Hematopoietic multipotent progenitor cell treated with erythropoietin and hydrocortisone succinate and interleukin-3 and kit ligand, for 8 days (in vitro differentiated cells): ENCODE data around the gene OR2A12.
"Not testable (repeated sequence)": the region's sequence is repeated elsewhere in the genome, so short reads cannot be mapped to it uniquely, and the experiment has no call there.

ENCODE experiments used
- DNase-seq: peaks from one replicate; pipeline ENCODE4 v3.0.0-alpha.2; 2015

Gene OR2A12

DNA sequence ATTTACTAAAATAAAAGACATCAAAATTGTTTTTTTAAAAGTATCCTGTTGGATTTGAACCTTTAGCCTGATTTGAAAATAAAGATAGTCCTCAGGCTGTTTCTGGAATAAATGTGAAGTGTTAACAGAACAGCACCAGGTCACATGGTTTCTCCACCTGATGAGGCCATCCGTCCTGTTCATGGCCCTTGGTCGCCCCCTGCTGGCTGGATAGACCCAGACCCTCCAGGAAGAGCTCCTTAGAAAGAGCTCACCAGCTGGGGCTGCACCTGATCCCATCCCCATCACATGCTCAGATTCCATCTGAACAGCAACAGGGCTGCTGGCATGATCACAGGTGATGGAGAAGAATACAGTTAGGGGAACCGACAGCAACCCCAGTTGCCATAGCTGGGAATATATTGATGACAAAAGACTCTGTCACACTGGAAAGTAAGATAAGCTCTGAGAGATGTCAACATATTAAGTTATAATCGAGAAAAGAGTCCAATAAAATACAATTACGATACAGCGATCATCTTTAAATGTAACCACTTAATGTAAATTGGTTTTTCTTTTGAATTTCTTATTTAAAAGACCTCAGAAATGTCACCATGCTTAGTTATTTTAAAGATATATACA, 41.7 kb downstream of the OR2A12 start:
- DNase-seq, result peak; percentile 80

GRCh38 chr7:144129601-144130000, 43.5 kb downstream of the OR2A12 start:
- DNase-seq, result not testable (repeated sequence)

GRCh38 chr7:144130730-144131129, 44.7 kb downstream of the OR2A12 start:
- no peak for DNase-seq

DNA sequence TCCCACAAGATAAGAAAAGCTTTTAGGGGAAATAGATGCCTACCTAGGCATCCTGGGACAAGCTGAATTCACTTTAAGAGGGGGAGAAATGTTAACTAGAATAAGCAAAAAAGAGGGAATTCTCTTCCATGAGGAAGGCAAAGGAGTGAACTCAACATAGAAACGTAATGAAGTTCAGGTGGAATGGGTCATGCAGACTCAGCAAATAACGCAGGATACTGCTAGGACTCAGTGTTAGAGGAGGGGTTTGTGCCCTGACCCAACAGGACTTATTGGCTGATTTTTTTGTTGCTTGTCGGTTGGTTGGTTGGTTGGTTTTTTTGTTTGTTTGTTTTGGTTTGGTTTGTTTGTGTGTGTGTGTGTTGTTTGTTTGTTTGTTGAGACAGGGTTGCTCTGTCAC, 46.2 kb downstream of the OR2A12 start:
- DNase-seq, result no peak

- no peak for DNase-seq
Measured at GRCh38 chr7:144133307-144133706, 47.2 kb downstream of the OR2A12 start.

DNA sequence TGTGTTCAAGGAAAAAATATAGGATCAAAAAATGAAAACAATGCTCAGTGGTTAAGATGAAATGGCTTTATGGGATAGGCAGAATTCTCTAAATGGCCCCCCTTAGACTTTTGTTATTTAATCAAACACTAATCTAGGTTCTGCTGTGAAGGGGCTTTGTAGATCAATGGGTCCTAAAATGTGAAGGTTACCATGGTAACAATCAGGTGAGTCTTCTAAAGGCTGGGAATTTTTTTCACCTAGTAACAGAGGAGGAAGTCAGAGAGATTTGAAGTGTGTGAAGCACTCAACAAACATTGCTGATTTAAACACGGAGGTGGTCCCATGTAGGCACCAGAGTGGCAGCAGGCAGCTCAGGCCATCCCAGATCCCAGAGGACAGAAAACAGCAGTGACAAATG, 48.0 kb downstream of the OR2A12 start:
- no peak for DNase-seq

- no peak for DNase-seq
Measured at GRCh38 chr7:144137501-144137900, 51.4 kb downstream of the OR2A12 start.

GRCh38 chr7:144142187-144142586, 56.1 kb downstream of the OR2A12 start:
- no peak for DNase-seq

- DNase-seq, result no peak
Measured at GRCh38 chr7:144144426-144144825, 58.3 kb downstream of the OR2A12 start.

DNA sequence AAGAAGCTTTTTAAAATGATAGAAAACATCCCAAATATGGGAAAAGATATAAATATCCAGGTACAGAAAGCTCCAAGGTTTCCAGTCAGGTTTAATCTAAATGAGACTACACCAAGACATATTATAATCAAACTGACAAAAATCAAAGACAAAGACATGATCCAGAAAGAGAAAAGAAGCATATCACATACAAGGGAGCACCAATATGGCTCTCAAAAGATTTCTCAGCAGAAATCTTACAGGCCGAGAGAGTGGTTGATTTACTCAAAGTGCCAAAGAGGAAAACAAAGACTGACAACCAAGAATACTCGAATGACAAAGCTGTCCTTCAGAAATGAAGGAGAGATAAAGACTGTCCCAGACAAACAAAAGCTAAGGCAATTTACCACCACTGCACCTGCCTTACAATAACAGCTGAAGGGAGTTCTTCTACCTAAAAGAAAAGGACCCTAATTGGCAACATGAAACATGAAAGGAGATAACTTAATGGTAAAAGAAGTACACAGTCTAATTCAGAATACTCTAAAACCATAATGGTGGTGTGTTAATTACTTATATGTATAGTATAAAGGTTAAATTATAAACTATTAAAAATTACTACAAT, 62.2 kb downstream of the OR2A12 start:
- DNase-seq, result no peak
